ENCODE measurements around the gene MPV17.

Gene MPV17

GRCh38 chr2:27263287-27264252 lies 59.3 kb downstream of the MPV17 start:
- DNase-seq: no peak

GRCh38 chr2:27262379-27263286 lies 60.3 kb downstream of the MPV17 start, which contains the start of gene SLC30A3:
Gene SLC30A3 (minus strand): TSS chr2:27263047. CDS start chr2:27262906, 141 bp downstream.
- no peak for DNase-seq

GRCh38 chr2:27261926-27262298 lies 61.0 kb downstream of the MPV17 start:
- DNase-seq: no peak

- DNase-seq: no peak
Measured at GRCh38 chr2:27261241-27261925, 61.5 kb downstream of the MPV17 start.

Data from islet precursor cell (in vitro differentiated cells).